NCI-H2227 (cell line): ENCODE results near the gene NEK1.
A peak's percentile ranks its signal among the peaks of the same experiment; 100 is the strongest.
"Not testable (repeated sequence)": the region's sequence is repeated elsewhere in the genome, so short reads cannot be mapped to it uniquely, and the experiment has no call there.

Experiments
- DNase-seq: peaks from one replicate; lab custom pipeline; 2025; ENCODE audit not compliant: unreplicated experiment; lab: John Stamatoyannopoulos, UW

NEK1 gene

GRCh38 chr4:169626331-169627282 lies 14.2 kb upstream of the NEK1 start:
- no peak for DNase-seq

GRCh38 chr4:169625886-169626285 lies 13.5 kb upstream of the NEK1 start:
- DNase-seq: no peak

- DNase-seq: not testable (repeated sequence)
These were observed 11.6 kb upstream of the NEK1 start for GRCh38 chr4:169624012-169624411.

GRCh38 chr4:169622566-169622965 lies 10.2 kb upstream of the NEK1 start:
- DNase-seq: no peak

- no peak for DNase-seq
These were observed 9.5 kb upstream of the NEK1 start for GRCh38 chr4:169621731-169622492.

GRCh38 chr4:169620880-169621248 lies 8.5 kb upstream of the NEK1 start:
- DNase-seq: peak; percentile 29

- peak; percentile 97 for DNase-seq
These were observed 7.8 kb upstream of the NEK1 start, which contains the start of gene CLCN3 for GRCh38 chr4:169619958-169620879. CLCN3 (plus strand) TSS chr4:169620578; CDS start chr4:169635929, 15,351 bp downstream.

- peak; percentile 39 for DNase-seq
These were observed 7.2 kb upstream of the NEK1 start for GRCh38 chr4:169619518-169619957.

GRCh38 chr4:169618986-169619385 lies 6.6 kb upstream of the NEK1 start:
- no peak for DNase-seq

GRCh38 chr4:169618286-169618685 lies 5.9 kb upstream of the NEK1 start:
- DNase-seq: no peak

- DNase-seq: no peak
These were observed 4.9 kb upstream of the NEK1 start for GRCh38 chr4:169617306-169617705.

- no peak for DNase-seq
These were observed 4.5 kb upstream of the NEK1 start for GRCh38 chr4:169616846-169617245.

- no peak for DNase-seq
These were observed 3.2 kb upstream of the NEK1 start for GRCh38 chr4:169615467-169616106.

- DNase-seq: peak; percentile 78
These were observed 782 bp upstream of the NEK1 start for GRCh38 chr4:169612871-169613859.

- no peak for DNase-seq
These were observed 1.2 kb downstream of the NEK1 start for GRCh38 chr4:169611157-169611556.

GRCh38 chr4:169604903-169605331 lies 7.5 kb downstream of the NEK1 start:
- no peak for DNase-seq

- DNase-seq: no peak
These were observed 8.1 kb downstream of the NEK1 start for GRCh38 chr4:169604131-169604900.

GRCh38 chr4:169603312-169603711 lies 9.1 kb downstream of the NEK1 start:
- DNase-seq: no peak
